EL (cell line): ENCODE measurements around the gene WRNIP1.

Experiments used
- DNase-seq: peaks from one replicate; pipeline ENCODE4 v3.0.0-alpha.2; 2016

Gene WRNIP1

DNA sequence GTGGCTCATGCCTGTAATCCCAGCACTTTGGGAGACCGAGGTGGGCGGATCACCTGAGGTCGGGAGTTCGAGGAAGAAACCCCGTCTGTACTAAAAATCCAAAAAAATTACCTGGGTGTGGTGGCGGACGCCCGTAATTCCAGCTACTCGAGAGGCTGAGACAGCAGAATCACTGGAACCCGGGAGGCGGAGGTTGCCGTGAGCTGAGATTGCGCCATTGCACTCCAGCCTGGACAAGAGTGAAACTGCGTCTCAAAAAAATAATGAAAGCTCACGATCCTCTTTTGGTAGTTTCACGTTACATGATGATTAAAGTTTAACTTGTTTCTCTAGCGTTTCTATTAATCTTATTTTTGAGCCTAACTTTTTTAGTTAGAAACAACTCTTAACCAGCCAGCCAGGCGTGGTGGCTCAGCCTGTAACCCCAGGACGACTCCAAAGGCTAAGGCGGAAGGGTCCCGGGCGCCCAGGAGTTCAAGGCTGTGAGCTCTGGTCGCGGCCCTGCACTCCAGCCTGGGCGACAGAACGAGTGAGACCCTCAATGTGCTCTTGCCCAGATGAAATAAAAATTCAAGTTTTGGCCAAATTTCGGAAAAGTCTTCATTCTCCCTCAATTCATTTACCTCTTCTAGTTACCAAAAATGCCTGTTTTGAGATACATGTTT, 1.2 kb upstream of the WRNIP1 start:
- DNase-seq, result no peak

GRCh38 chr6:2764610-2765165, 505 bp upstream of the WRNIP1 start:
- DNase-seq, result peak; percentile 72

- peak; percentile 51 for DNase-seq
These were observed 938 bp downstream of the WRNIP1 start for GRCh38 chr6:2765896-2766766.

DNA sequence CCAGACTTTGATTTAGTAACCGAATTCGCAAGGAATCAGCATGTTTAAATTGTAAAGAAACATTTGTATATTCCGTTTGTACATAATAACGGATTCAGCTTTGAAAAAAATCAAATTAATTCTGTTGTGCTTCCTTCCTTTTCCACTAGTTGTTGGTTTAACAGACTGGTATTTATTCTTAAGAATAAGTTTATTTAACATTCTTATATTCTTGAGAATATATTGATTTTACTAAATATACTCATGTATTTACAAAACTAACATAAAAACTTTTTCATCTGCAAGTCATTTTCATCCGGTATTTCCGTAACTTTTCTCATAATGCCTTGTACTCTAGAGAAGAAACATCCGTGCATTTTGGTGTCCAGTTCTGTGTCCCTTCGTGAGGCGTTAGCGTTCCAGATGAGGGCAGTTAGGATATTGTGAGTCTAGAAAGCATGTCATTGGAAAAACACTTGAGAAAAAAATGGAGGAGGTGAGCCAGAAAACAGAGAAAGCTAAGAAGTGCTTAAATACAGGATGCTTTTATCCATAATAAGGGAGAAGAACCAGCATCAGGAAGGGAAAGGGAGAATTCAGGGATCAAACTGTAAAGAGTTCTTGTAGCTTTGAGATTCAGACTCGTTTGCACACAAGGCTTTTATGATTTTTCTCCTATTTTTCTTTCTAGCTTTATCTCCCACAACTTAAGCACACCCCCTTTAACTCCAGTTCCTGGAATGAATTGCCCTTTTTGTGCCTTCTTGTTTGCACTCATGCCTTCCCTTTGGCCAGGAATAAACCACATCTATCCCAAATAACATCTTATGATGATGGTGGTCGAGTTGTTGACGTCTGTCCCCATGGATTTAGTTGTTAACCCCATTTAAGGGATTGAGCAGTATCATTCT, 1.8 kb downstream of the WRNIP1 start:
- peak; percentile 37 for DNase-seq

- no peak for DNase-seq
These were observed 2.7 kb downstream of the WRNIP1 start for GRCh38 chr6:2767657-2768524.

GRCh38 chr6:2768696-2769095, 3.5 kb downstream of the WRNIP1 start:
- no peak for DNase-seq

- no peak for DNase-seq
These were observed 5.0 kb downstream of the WRNIP1 start for GRCh38 chr6:2770171-2770570.

- DNase-seq, result no peak
These were observed 5.9 kb downstream of the WRNIP1 start for GRCh38 chr6:2771079-2771478.

DNA sequence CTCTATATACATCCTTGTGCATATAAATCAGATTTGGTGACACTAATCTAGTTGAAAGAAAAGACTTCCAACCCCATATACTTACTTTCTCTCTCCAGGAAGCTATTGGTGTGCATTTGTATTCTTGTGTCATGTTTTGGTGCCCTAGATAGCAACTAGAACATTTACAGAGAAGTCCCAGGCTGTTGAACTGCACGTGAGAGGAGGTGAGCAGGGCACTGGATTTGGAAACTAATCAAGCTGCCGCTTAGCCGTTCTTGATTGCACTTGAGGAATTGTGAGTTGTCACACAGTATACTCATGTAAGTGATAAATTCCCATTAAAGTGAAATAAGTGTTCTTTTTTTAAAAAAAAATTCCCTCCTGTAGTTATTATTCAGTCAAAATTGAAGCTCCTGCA, 7.6 kb downstream of the WRNIP1 start:
- no peak for DNase-seq

GRCh38 chr6:2773449-2773848, 8.3 kb downstream of the WRNIP1 start:
- peak; percentile 33 for DNase-seq

- no peak for DNase-seq
These were observed 9.8 kb downstream of the WRNIP1 start for GRCh38 chr6:2775003-2775402.

GRCh38 chr6:2777249-2777648, 12.1 kb downstream of the WRNIP1 start:
- DNase-seq, result no peak

DNA sequence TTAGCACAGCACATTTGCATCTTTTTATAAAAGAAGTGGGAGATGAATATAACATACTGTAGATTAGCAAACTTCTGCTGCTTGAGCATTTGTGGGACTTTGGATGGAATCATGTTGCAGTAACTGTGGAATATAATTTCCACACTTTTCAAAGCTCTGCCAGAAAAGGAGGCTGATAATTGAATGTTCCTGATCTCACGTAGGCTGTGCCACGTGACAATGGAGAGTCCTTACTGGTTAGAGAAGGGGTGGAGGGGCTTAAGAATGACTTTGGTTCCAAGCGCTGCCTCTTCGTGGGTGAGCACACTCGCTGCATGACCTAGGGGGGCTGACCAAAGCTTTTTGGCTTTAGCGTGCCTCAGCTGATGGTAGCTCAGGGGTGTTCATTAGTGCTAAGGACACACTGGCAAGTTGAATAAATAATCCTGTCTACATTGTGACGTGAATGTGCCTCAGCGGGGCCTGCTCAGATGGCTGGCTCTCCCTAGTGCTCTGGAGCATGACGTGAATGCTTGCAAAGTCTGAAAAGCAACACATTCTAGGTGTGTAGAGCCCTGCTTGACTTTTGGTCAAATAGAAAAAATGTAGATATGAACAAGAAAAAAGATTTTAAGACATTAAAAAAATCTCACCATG, 15.0 kb downstream of the WRNIP1 start:
- no peak for DNase-seq

DNA sequence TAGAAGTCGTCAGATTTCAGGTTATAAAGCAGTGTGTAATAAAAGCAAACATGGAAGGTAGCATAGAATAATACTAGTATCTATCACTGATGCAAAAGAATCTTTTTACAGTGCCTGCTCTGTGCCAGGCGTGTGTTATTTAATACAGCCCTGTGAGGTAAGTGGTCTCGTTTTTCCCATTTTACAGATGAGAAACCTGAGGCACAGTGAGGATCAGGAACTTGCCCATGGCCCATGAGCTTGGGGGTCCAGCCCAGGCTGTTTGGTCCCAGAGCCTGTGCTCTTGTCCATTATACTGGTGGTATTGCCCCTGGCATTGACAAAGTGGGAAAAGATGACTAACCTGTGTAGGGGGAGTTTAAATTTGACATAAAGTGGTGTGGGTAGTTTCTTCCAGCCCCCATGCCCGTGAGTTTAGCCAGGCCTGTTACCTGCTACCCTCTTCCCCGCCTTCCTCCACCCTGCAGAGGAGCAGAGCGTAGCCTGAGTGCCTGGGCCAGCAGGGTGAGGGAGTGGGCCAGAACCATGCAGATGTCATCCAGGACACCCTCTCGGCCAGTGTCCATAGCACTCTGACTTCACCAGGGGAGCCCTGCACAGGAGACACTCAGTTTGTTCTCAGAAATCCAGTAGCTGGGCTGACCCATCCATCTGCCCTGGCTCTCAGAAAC, 16.6 kb downstream of the WRNIP1 start:
- no peak for DNase-seq

GRCh38 chr6:2782356-2782708, 17.1 kb downstream of the WRNIP1 start:
- no peak for DNase-seq

DNA sequence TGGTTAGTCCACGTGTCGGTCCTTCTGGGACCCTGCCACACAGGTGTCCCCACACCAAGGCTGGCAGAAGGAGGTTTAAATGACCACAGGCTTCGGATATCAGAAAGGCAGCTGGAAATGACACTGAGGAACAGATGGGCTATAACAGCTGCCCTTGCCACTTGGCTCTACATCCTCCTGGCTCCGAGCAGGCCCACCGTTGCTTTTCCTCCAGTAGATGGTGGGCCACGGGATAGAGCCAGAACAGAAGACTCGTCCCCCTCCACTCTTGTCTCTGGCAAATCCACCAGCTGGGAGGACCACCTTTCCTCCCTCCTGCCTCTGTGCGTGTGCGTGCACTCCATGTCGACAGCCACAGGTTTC, 17.6 kb downstream of the WRNIP1 start:
- no peak for DNase-seq

DNA sequence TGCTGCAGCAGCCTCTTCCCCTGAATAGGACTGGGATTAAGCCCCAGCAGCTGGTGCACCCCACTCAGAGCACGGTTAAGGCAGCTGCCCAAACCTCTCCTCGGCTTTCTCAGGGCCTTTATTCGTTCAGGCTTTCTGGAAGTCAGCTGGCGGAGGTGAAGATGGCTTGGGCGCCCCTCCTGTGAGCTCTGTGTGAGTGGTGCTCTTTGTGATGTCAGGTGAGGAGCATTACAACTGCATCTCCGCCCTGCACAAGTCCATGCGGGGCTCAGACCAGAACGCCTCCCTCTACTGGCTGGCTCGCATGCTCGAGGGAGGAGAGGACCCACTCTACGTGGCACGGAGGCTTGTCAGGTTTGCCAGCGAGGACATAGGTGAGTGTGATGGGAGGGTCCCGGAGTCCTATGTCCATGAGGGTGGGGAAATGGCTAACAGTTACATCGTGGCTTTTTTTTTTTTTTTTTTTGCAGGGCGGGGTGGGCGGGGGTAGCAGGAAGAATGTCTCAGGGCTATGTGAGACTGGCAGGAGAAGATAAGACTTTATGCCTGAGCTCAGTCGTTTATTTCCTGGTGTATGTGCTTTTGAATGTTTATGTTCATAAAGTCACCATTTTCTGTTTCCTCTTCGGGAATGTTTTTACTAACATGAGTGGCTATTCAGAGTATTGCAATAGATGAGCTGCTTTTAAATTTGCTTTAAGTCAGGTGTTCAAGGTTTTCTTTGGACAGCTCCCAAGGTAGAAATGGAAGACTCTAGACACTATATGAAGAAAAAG, 18.2 kb downstream of the WRNIP1 start:
- DNase-seq, result no peak

GRCh38 chr6:2784061-2784460, 18.9 kb downstream of the WRNIP1 start:
- no peak for DNase-seq

DNA sequence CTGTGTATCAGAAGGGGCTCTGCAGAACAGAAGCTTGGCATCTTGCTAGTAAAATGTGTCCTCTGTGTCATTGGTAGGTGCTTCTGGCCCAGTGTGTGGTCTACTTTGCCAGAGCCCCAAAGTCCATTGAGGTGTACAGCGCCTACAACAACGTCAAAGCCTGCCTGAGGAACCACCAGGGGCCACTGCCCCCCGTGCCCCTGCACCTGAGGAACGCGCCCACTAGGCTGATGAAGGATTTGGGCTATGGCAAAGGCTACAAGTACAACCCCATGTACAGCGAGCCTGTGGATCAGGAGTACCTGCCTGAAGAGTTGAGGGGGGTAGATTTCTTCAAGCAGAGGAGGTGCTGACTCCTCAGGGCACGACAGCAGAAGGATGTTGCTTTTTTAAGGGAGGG, 19.7 kb downstream of the WRNIP1 start:
- DNase-seq, result no peak

DNA sequence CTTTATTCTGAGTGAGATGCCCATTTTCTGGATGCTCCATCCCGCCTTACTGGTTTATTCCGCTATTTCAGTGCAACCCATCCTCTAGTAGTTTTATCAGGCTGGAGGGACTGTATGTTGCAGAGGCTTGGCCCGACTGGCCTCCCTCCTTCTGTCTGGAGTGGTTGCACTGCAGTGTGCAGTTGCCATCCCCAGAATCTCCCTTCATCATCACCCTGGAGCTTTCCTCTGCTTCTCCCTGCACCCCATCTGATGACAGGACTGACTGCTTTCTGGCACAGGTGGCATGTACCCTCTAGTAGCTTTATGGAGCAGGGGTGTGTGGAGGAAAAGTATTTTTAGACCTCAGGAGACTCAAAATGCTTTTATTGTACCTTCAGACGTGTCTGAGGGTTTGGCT, 21.1 kb downstream of the WRNIP1 start:
- DNase-seq, result no peak
